OCI-LY7 (cell line): ENCODE measurements around the gene S100A1.

ENCODE experiments used
- EZH2phosphoT487 ChIP-seq: fragments of 200-600 bp; sonication (generic); IDR thresholded peaks from 2 replicates; pipeline ENCODE4 v1.6.1; 2018; ENCODE audit warnings: low read depth, borderline replicate concordance, mild to moderate bottlenecking, mixed run types, antibody characterized with exemption, low read length, moderate library complexity, mixed read lengths
- TF ChIP-seq, protein P1 (sequence below): fragments of 200-600 bp; sonication (generic); conservative IDR thresholded peaks from 2 replicates; pipeline ENCODE4 v1.5.1; 2014; ENCODE audit warnings: mild to moderate bottlenecking, antibody characterized with exemption, low read length, moderate library complexity, mixed read lengths

- TF ChIP-seq, protein P1, sequence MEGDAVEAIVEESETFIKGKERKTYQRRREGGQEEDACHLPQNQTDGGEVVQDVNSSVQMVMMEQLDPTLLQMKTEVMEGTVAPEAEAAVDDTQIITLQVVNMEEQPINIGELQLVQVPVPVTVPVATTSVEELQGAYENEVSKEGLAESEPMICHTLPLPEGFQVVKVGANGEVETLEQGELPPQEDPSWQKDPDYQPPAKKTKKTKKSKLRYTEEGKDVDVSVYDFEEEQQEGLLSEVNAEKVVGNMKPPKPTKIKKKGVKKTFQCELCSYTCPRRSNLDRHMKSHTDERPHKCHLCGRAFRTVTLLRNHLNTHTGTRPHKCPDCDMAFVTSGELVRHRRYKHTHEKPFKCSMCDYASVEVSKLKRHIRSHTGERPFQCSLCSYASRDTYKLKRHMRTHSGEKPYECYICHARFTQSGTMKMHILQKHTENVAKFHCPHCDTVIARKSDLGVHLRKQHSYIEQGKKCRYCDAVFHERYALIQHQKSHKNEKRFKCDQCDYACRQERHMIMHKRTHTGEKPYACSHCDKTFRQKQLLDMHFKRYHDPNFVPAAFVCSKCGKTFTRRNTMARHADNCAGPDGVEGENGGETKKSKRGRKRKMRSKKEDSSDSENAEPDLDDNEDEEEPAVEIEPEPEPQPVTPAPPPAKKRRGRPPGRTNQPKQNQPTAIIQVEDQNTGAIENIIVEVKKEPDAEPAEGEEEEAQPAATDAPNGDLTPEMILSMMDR = no peak
- no peak for TF ChIP-seq EZH2phosphoT487
Measured at GRCh38 chr1:153661111-153661708, 33.0 kb downstream of the S100A1 start.
